HG03432 (cell line): ENCODE data around the gene NT5M.
"Not testable (repeated sequence)": the region's sequence is repeated elsewhere in the genome, so short reads cannot be mapped to it uniquely, and the experiment has no call there.

ENCODE experiments used
- ATAC-seq: cut with Tn5 transposase; IDR thresholded peaks from one replicate; pipeline ENCODE4 v1.9.1; 2021; ENCODE audit warnings: mild to moderate bottlenecking, moderate library complexity; ENCODE audit not compliant: unreplicated experiment

The NT5M gene

DNA sequence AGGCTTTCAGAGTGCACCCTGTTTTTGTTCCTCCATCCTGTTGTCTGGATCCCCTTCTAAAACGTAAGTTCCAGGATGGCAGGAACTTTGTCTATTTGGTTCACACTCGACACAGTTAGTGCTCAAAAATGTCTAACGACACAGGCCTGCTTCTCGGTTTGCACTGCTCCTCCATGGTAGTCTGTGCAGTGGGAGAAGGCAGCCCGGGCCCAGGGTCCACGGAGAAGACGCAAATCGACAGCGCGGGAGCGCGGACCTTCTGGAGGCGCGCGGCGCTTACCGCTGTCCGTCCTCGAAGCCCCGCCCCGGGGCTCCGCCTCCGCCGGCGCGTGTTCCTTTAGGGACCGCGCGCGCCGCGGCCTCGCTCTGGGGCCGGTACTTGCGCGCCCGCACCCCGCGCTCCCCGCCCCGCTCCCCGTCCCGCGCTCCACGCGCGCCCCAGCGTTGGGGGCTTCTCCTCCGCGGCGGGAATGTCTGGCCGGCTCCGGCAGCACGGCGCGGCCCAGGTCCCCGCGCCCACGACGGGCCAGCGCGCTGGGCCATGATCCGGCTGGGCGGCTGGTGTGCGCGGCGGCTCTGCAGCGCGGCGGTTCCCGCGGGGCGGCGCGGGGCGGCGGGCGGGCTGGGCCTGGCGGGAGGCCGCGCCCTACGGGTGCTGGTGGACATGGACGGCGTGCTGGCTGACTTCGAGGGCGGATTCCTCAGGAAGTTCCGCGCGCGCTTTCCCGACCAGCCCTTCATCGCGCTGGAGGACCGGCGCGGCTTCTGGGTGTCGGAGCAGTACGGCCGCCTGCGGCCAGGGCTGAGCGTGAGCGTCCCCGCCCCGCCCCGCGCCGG is at the start of gene NT5M:
Gene NT5M, plus strand, starts transcription at position 364 of the 837 bp plus-strand sequence. Its CDS starts 178 bp downstream, at position 542.
- peak; percentile 63 for ATAC-seq

DNA sequence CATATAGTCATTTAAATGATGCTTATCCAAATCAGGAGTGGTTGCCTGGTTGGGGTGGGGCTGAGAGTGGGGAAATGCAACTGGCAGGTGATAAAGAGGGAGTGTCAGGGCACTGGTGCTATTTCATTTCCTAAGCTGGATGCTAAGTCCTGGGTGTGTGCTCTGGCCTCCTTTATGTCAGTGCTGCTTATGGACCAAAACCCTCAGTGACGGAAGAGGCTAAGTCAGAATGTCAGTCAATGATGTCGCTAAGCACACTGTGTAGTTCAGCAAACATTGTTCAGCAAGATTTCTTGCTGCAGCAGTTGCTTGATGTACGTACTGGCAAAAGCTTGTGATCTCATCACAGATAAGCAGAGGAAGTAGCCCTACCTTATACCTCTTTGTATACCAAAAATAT is 49.8 kb upstream of the NT5M start:
- no peak for ATAC-seq

DNA sequence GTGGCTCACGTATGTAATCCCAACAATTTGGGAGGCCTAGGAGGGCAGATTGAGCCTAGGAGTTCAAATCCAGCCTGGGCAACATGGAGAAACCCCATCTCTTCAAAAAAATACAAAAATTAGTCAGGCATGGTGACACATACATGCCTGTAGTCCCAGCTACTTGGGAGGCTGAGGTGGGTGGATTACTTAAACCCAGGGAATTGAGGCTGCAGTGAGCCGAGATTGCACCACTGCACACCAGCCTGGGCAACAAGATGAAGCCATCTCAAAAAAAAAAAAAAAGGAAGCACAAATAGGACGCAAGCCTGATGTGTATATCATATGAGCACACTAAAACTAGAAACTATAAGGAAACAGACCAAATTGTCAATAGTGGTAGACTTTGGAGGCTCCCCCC is 49.1 kb upstream of the NT5M start:
- ATAC-seq, result no peak

DNA sequence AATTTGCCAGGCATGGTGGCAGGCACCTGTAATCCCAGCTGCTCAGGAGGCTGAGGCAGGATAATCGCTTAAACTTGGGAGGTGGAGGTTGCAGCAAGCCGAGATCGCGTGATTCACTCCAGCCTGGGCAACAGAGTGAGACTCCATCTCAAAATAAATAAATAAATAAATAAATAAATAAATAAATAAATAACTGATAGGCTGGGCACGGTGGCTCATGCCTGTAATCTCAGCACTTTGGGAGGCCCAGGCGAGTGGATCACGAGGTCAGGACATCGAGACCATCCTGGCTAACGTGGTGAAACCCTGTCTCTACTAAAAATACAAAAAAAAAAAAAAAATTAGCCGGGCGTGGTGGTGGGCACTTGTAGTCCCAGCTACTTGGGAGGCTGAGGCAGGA is 47.5 kb upstream of the NT5M start:
- not testable (repeated sequence) for ATAC-seq

DNA sequence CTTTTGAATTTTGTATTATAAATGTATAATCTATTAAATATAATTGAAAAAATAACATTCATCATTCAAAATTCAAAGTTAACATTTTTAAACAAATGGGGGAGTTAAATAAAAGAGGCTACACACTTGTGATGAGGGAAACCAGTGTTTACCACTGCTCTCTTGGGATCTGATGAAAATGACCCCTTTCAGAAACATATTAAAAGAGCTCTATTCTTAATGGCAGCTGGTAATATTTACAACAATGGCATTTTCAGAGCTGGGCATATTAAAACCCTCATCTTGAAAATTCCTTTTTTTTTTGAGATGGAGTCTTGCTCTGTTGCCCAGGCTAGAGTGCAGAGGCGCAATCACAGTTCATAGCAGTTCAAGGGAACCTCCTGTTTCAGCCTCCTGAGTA is 46.9 kb upstream of the NT5M start:
- no peak for ATAC-seq

DNA sequence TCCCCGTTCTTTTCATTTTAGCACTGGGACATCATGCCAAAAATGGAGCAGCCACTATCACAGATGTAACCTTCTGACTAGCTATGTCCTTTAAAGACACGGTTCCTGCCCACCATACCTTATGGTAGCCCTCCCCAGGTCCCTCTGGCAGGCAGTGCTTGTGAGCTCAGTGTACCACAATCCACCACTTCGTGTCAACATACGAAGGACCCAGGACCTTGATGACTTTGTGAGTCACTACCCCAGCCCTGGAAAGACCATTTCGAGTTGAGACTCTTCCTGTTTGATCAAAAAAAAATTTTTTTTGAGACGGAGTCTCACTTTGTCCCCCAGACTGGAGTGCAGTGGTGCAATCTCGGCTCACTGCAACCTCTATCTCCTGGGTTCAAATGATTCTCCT is 45.2 kb upstream of the NT5M start:
- no peak for ATAC-seq

DNA sequence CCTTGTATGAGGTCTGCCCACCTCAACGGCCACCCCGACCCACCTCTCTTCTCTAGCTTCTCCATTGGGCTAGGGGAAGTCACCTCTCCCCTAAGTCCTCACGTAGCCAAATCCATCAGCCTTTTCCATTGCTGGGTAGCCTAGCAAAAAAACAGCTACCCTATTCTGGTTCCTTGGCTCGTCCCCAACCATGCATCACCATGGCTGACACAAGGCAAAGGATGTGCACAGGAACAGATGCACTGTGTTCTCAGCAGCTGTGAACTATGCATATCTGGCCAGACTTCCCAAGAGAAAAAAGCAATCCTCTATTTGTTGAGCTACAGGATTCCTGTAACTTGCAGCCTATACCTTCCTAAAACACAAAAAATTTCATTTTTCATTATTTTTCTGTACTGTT is 44.2 kb upstream of the NT5M start:
- no peak for ATAC-seq

DNA sequence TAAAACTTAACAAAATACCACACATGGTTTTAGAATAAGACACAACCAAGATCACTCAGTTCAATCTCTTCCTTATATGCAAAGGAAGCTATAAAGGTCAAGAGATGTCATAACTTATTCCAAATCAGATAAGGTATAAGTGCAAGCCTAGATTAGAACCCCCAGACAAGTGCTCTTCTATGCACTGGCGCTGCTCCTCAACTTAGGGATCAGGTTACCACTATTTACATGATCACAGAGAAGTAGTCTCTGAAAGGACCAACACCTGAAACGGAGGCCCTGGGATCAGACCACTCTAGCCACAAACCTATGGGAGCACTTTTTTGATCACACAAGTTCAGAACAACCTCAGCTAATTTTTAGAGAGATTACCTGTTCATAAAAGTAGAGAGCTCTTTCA is 38.7 kb upstream of the NT5M start:
- ATAC-seq, result no peak

DNA sequence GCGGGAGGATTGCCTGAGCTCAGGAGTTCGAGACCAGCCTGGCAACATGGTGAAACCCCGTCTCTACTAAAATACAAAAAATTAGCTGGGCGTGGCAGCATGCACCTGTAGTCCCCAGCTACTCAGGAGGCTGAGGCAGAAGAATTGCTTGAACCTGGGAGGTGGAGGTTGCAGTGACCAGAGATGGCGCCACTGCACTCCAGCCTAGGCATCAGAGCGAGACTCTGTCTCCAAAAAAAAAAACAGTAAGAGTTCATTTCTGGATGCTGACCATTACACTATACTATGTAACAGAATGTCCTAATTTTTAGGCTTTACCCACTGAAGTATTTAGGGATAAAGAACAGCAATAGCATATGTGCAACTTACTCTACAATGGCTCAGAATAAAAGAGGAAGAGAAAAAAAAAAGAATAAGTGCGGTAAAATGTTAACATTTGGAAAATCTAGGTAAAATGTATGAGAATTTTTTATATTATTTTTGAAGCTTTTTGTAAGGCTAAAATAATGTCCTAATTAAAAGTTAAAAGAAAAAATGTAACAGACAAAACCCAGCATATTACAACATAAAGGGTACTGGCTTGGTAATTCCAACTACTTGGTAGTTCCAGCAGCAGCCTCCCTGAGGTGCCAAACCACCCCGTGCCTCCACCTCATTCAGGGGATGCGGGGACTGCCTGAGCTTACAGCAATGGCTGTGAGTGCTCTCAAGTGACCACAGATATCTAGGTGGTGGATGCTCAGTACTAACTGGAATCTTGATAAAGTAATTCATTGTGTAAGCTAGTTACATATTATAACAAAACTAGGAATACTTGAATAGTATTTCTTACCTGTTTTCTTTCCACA is 33.0 kb upstream of the NT5M start:
- ATAC-seq, result no peak

DNA sequence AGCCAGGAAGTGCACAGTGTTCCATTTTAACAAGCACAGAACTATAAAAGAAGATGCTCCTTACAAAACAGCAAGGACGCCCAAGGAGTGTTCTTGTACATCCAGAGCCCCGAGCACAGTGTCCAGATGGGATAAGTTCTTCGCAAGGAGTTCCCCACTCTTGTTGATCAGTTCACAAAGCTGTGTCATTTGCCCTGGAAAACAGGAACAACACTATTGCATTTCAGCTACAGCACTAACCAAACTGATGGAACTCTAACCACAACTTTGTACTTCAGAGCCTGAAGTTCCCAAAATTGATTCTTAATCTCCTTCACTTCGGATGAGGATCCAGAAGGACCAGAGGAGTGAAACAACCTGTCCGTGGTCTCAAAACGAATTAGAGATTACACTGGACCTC is 27.2 kb upstream of the NT5M start:
- no peak for ATAC-seq

DNA sequence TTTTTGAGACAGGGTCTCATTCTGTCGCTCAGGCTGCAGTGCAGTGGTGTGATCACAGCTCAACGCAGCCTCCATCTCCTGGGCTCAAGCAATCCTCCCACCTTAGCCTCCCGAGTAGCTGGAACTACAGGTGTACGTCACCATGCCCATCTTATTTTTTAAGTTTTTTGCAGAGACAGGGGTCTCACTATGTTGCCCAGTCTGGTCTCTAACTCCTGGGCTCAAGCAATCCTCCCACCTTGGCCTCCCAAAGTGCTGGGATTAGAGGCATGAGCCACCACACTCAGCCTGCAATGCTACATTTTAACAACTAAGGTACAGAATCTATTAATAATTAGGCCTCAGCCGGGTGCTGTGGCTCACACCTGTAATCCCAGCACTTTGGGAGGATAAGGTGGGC is 25.7 kb upstream of the NT5M start:
- ATAC-seq, result not testable (repeated sequence)

DNA sequence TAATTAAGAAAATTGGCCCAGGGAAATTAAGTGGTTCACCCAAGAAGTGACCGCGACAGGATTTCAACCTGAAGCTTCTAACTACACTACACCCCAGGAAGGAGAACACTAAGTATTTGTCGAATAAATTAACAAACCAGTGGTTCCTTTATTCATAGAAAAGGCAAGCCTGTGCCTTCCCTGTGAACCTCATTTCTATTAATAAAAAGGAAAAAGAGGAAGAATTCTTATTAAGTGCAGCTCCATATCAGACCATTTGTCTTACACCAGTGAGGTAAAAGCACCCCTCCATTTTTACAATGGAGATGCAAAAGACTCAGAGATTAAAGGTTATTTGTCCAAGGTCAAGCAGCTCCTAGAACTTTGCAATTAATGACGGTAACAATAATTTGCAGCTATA is 23.9 kb upstream of the NT5M start:
- ATAC-seq, result no peak

DNA sequence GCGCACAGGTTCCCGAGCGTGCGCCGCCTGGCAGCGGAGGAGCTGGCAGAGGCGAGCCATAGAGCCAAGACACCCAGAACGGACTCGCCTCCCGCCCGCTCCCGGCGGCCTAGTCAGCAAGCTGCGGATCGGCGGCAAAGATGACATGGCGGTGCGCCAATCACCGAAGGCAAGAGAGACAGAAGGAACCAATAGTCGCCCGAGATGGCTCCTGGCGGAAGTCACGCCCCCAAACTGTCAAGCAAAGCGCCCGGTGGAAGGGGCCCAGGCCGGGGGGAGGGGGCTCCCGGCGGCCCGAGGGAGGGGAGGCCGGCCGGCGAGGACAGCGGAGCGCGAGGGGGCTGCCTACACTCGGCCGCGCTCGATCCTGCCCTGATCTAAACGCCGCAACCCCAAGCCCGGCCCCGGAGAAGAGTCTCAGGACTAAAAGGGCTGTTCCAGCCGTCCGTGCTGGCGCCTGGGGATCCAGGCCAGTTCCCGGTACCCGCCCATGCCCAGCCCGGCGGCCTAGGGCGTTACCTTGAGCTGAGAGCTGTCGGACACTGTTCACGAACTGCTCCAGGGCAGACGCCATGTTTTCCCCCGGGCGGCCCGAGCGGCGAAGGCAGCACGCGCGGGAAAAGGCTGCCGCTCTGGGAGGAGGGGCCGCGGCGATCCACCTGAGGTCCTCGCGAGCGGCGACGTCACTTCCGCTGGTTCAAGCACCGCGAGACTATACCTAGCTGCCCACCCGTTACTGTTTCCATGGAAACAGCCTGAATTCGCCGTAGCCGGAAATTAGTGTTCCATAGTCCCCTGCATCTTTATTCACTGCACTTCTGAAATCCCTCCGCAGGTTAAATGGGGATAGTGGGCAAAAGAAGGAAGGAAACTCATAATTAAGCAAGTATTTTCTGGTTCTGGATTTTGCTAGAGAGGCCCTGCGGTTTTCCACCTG is 22.3 kb upstream of the NT5M start, which contains the start of gene COPS3:
Gene COPS3, minus strand, starts transcription at position 634 of the 937 bp plus-strand sequence. Its CDS starts 60 bp downstream, at position 574.
- ATAC-seq, result peak; percentile 91

DNA sequence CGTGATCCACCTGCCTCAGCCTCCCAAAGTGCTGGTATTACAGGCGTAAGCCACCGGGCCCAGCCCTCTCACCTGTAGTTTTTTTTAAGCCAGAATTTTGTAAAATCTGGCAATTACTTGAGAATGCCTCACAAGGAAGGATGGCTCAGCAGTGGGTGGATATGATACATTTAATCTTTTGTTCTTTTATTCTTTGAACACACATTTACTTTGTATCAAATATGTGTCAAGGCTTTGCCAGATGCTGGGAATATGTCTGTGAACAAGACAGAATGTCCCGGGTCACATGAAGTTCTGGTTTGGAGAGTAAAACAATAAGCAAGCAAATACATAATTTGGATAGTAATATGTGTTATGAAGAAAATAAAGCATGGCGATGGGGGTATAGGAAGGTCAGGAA is 17.2 kb upstream of the NT5M start:
- ATAC-seq, result no peak

DNA sequence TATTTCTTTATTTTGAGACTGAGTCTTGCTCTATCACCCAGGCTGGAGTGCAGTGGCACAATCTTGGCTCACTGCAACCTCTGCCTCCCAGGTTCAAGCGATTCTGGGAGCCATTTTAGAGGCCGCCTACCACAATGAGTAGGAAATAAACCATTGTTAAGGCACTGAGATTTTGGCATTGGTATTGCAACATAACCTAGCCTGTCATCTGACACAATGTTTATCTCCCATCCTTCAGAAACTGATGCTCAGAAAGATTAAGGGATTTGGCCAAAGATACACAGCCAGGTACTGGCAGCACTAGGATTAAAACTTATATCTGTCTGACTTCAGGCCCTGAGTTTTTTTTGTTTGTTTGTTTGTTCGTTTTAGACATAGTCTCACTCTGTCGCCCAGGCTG is 14.1 kb upstream of the NT5M start:
- no peak for ATAC-seq

DNA sequence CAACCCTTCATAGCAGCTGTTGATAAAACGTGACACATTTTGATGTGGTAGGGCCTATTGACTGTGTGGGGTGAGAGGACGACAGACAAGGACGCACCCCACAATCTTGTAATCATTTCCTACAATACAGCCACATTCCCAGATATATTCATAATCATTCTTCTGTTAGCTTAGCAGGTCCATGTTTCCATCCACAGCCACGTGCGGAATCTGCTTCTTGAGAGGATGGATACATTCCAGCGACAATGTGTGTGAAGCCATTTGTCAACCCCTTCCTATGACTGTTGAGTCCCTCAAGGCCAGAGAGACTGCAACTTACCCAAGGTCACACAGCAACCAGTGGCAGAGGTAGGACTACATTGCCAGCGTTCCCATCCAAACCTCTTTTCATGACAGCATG is 13.5 kb upstream of the NT5M start:
- ATAC-seq, result no peak

DNA sequence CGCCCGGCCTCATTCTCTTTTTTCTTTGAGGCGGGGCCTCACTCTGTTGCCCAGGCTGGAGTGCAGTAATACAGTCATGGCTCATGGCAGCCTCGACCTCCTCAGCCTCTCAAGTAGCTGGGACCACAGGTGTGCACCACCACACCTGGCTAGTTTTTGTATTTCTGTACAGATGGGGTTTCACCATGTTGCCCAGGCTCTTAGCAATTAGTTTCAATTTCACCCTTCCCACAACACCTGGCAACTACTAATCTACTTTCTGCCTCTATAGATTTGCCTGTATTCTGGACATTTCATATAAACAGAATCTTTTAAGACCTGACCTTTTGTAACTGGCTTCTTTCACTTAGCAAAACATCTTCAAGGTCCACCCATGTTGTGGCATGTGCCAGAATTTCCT is 8.0 kb upstream of the NT5M start:
- ATAC-seq, result no peak

DNA sequence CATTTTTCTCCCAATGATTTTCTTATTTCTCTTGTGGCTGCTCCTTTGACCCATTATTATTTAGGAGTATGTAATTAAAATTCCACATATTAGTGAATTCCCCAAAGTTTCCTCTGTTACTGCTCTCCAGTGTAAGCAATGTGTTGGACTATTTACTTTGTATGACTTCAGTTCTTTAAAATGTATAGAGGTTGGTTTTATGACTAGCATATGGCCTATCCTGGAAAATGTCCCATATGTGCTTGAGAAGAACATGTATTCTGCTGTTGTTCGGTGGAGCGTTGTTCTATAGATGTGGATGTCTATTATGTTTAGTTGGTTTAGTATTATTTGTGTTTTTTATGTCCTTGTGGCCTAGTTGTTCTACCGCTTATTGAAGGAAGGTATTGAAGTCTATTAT is 6.0 kb upstream of the NT5M start:
- no peak for ATAC-seq

DNA sequence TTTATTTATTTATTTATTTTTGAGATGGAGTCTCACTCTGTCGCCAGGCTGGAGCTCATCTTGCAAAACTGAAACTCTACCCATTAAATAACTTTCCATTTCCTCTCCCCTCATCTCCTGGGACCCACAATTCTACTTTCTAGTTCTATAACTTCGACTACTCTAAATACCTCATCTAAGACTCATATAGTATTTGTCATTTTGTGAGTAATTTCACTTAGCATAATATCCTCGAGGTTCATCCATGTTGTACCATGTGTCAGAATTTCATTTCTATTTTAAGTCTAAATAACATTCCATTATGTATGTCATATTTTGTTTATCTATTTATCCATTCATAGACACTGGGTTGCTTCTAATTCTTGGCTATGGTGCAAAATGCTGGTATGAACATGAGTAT is 5.1 kb upstream of the NT5M start:
- ATAC-seq, result no peak

DNA sequence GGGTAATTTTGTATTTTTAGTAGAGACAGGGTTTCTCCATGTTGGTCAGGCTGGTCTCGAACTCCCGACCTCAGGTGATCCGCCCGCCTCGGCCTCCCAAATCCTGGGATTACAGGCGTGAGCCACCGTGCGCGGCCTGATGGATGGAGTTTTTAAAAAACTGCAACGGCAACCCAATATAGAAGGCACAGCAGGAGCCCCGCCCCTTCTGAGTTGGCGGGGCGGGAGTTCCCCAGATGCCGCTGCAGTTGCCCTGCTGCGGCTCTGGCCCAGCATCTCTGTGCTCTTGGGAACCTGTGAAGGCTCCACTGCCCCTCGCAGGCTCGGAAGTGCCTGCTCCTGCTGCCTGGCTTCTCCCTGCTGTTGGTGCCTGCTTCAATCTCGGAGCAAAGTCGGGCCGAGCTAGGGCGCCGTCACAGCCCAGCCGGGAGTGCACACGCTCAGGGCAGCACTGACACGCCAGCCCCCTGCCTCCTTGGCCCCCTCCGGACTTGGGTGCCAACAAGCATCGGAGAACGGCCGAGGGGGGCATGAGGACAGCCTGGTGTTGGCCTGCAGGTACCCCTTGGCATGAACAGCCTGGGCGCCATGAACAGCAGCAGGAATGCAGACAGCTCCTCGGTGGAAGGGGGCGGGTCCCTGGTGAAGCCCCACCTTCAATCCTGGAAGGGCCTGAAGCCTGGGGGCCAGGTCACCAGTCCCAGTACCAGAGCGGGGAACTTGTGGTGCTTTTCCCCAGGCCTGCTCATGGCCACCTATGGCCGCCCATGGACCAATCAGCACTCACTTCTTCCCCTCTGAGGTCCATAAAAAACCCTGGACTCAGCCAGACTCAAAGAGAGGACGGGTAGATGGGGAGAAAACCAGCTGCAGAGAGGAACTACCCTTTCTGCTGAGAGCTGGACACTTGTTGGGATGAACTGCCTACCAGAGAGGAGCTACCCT is 2.3 kb upstream of the NT5M start:
- peak; percentile 46 for ATAC-seq
